GM13977 (cell line): ENCODE data around the gene ZSWIM4.

ENCODE experiments used
- DNase-seq: peaks from one replicate; pipeline ENCODE4 v3.0.0; 2012; ENCODE audit warnings: low spot score
- in situ Hi-C: fragments of 300-500 bp; cut with MboI; formaldehyde crosslinking; loops from one replicate; pipeline ENCODE4 v1.12.0; 2022; ENCODE audit warnings: low sequenced_read_pairs, low pct_unique_long_range_greater_than_20kb, mixed read lengths, inconsistent platforms; ENCODE audit not compliant: unreplicated experiment
- TF ChIP-seq, protein P1 (sequence below): IDR thresholded peaks from 2 replicates; pipeline ENCODE4 v1.5.1; 2012; ENCODE audit warnings: mild to moderate bottlenecking, control low read depth; ENCODE audit not compliant: insufficient read depth; ENCODE audit errors: extremely low read depth, missing control alignments

The ZSWIM4 gene

DNA sequence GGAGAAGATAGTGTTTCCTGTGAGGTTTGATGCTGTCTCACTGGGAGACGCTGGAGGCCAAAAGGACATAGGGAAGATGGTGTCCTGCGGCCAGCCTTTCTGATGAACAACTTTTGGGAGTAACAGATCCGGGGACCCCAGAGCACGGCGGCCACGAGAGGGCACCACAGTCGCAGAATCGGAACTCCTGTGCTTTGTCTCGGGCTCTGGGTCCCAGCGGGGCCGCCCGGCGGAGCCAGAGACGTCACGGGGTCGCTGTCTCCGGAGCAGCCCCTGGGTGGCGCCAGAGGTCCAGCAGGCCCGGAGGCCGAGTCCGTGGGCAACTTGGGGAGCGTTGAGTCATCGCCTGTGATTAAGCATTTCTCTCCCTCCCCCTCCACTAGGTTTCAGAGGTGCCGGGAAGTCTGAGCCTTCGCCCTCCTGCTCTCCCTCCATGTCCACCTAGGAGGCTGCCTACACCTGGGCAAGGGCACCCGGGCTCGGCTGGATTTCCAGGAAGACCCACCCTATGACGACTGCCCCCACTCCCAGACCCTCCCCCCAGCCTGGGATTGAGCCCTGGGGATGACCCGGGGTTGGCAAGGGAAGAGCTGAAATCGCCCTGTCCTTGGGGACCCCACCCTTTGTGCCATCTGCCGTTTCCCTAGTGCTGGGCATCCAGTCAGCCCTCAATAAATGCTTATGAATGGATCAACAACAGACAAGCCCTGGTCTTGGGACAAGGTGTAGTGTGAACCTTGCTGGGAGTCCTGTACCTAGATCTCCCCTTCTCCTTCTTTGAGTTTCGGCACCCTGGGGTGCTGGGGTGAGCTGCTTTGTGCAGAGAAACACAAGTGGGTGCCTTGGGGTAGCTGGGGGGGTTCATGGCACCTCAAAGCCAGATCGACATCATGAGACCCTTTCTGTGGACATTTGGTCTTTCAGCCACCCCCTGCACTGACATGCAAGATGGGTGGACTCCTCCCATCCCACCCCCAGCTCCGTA, 85.1 kb downstream of the ZSWIM4 start:
- TF ChIP-seq, protein P1, sequence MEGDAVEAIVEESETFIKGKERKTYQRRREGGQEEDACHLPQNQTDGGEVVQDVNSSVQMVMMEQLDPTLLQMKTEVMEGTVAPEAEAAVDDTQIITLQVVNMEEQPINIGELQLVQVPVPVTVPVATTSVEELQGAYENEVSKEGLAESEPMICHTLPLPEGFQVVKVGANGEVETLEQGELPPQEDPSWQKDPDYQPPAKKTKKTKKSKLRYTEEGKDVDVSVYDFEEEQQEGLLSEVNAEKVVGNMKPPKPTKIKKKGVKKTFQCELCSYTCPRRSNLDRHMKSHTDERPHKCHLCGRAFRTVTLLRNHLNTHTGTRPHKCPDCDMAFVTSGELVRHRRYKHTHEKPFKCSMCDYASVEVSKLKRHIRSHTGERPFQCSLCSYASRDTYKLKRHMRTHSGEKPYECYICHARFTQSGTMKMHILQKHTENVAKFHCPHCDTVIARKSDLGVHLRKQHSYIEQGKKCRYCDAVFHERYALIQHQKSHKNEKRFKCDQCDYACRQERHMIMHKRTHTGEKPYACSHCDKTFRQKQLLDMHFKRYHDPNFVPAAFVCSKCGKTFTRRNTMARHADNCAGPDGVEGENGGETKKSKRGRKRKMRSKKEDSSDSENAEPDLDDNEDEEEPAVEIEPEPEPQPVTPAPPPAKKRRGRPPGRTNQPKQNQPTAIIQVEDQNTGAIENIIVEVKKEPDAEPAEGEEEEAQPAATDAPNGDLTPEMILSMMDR: peak; percentile 94
- peak; percentile 97 for DNase-seq
- in situ Hi-C loops: loop anchor here (5.0 kb wide), 1 partner anchor 167 kb away; no protein-coding TSS in a partner anchor

DNA sequence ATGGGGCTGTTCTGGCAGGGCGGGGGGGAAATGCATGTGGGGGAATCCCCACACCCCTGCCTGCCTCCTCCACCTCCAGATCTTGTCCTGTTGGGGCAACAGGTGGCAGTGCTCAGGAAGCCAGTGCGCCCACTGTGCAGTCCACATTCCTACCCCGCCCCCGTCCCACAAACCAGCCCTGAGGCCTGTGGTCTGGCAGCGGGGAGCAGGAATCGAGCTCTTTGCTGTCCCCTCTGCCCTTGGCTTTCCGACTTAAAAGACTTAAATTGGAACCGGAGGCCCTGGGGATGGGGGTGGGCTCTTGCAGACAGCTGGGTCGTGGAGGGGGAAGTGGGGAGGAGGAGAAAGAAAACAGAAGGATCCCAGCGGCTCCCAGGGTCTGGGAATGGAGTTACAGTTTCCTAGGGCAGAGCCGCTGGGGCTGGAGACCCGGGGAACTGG, 86.0 kb downstream of the ZSWIM4 start:
- TF ChIP-seq, protein P1: no peak
- in situ Hi-C loops: loop anchor here (5.0 kb wide), 1 partner anchor 166 kb away; no protein-coding TSS in a partner anchor
- no peak for DNase-seq
